B cell (primary cell): ENCODE results near the gene EGLN3. TPM values are rescaled to one million over a fixed set of nuclear protein-coding genes. Genes with fewer than 3 reads are reported as not detected.

Experiments used
- ATAC-seq: fragments of 200-7000 bp; cut with Tn5 transposase; one replicate; pipeline ENCODE4 v1.10.0; 2021; ENCODE audit warnings: low read depth, mild to moderate bottlenecking, moderate number of reproducible peaks, moderate library complexity
- CTCF ChIA-PET: fragments of 350-600 bp; sonication (Branson Sonifier 250); formaldehyde crosslinking; loops from one replicate; lab custom pipeline; 2021; ENCODE audit warnings: antibody characterized with exemption, inconsistent platforms; lab: Charles Lee
- POLR2A ChIA-PET: fragments of 350-600 bp; sonication (Branson Sonifier 250); formaldehyde crosslinking; loops from one replicate; lab custom pipeline; 2021; ENCODE audit warnings: antibody characterized with exemption; lab: Charles Lee
- DNase-seq: peaks from one replicate; pipeline ENCODE4 v3.0.0; 2013
- H2AFZ ChIP-seq: 2 replicates; pipeline ENCODE4 v1.6.1; 2012; ENCODE audit warnings: mild to moderate bottlenecking, low read depth, low read length; ENCODE audit not compliant: insufficient read depth, poor library complexity, severe bottlenecking
- H3K27ac ChIP-seq, 2 donors: 1 replicate in 1 of 2; 2 replicates in 1 of 2; pipeline ENCODE4 v1.5.1; 2012 to 2013; ENCODE audit warnings: low read length in 2 of 2, mild to moderate bottlenecking in 2 of 2, moderate library complexity in 1 of 2
- H3K27me3 ChIP-seq, 4 experiments: fragments of 200-600 bp in 1 of 4; sonication (generic) in 1 of 4; replicated peaks in 1 of 4; 1 replicate in 2 of 4; 2 replicates in 2 of 4; pipeline versions ENCODE4 v1.6.1 to v1.7.0; 2013 to 2016; ENCODE audit warnings: low read length in 3 of 4, mild to moderate bottlenecking in 2 of 4, mixed read lengths in 1 of 4, moderate library complexity in 1 of 4; ENCODE audit not compliant: insufficient read depth in 4 of 4, control insufficient read depth in 3 of 4; ENCODE audit errors: control extremely low read depth in 1 of 4
- H3K36me3 ChIP-seq, 2 experiments: replicated peaks in 1 of 2; 1 replicate in 1 of 2; 2 replicates in 1 of 2; pipeline versions ENCODE4 v1.6.1 to v1.7.1; 2013; ENCODE audit warnings: low read length in 1 of 2; ENCODE audit not compliant: insufficient read depth in 2 of 2, control insufficient read depth in 1 of 2; ENCODE audit errors: control extremely low read depth in 1 of 2, extremely low read depth in 1 of 2
- H3K4me1 ChIP-seq, 2 donors: fragments of 200-600 bp in 1 of 2; sonication (generic) in 1 of 2; 1 replicate in 1 of 2; 2 replicates in 1 of 2; pipeline versions ENCODE4 v1.5.1 to v1.6.1; 2013 to 2017; ENCODE audit warnings: low read length in 2 of 2; ENCODE audit not compliant: control insufficient read depth in 2 of 2, insufficient read depth in 2 of 2
- H3K4me2 ChIP-seq: replicated peaks from 2 replicates; pipeline ENCODE3; 2012; ENCODE audit warnings: mild to moderate bottlenecking, low read depth, low read length; ENCODE audit not compliant: poor library complexity, severe bottlenecking
- H3K4me3 ChIP-seq, 5 experiments: fragments of 200-600 bp in 1 of 5; sonication (generic) in 1 of 5; 1 replicate in 3 of 5; 2 replicates in 2 of 5; pipeline versions ENCODE4 v1.5.1 to v1.7.0; 2011 to 2016; ENCODE audit warnings: low read length in 4 of 5, mild to moderate bottlenecking in 4 of 5, low read depth in 2 of 5, control low read depth in 1 of 5, moderate library complexity in 1 of 5; ENCODE audit not compliant: insufficient read depth in 1 of 5; ENCODE audit errors: control extremely low read depth in 1 of 5, extremely low read depth in 1 of 5
- H3K79me2 ChIP-seq: fragments of 200-600 bp; sonication (generic); one replicate; pipeline ENCODE4 v1.6.0; 2016; ENCODE audit warnings: low read length; ENCODE audit not compliant: control insufficient read depth, insufficient read depth
- H3K9ac ChIP-seq: fragments of 200-600 bp; sonication (generic); 2 replicates; pipeline ENCODE4 v1.6.1; 2017; ENCODE audit warnings: mild to moderate bottlenecking, low read length, moderate library complexity
- H3K9me3 ChIP-seq, 3 donors: one replicate each; pipeline versions ENCODE4 v1.6.1 to v1.7.1; 2013; ENCODE audit warnings: low read length in 2 of 3; ENCODE audit not compliant: control insufficient read depth in 2 of 3, insufficient read depth in 1 of 3; ENCODE audit errors: control extremely low read depth in 1 of 3
- H4K20me1 ChIP-seq: 2 replicates; pipeline ENCODE4 v1.6.0; 2012; ENCODE audit warnings: mild to moderate bottlenecking, low read length; ENCODE audit not compliant: insufficient read depth, control insufficient read depth, poor library complexity, severe bottlenecking
- H3K27ac Mint-ChIP-seq: one replicate; pipeline ENCODE4 v1.8.0; 2021; ENCODE audit warnings: mixed read lengths
- H3K27me3 Mint-ChIP-seq: one replicate; pipeline ENCODE4 v1.8.0; 2021; ENCODE audit warnings: mixed read lengths
- H3K4me1 Mint-ChIP-seq: one replicate; pipeline ENCODE4 v1.8.0; 2021; ENCODE audit warnings: mixed read lengths
- H3K4me3 Mint-ChIP-seq: one replicate; pipeline ENCODE4 v1.8.0; 2021; ENCODE audit warnings: mixed read lengths
- H3K9me3 Mint-ChIP-seq: one replicate; pipeline ENCODE4 v1.8.0; 2022; ENCODE audit warnings: mixed read lengths; ENCODE audit not compliant: insufficient read depth
- CTCF ChIP-seq: fragments of 200-600 bp; IDR thresholded peaks from one replicate; pipeline ENCODE4 v1.8.0; 2022; ENCODE audit warnings: antibody characterized with exemption, mild to moderate bottlenecking
- EZH2 ChIP-seq: IDR thresholded peaks from 2 replicates; pipeline ENCODE4 v1.6.1; 2012; ENCODE audit warnings: borderline replicate concordance, low read depth, mild to moderate bottlenecking, moderate library complexity, low read length; ENCODE audit not compliant: insufficient read depth, poor library complexity, severe bottlenecking
- WGBS: methylation state at CpG from one replicate; pipeline ENCODE4 v1.1.5; 2013; ENCODE audit warnings: missing lambda C conversion rate; ENCODE audit not compliant: insufficient coverage; 5-methylcytosine and 5-hydroxymethylcytosine counted together
- intact Hi-C: fragments of 100-400 bp; cut with micrococcal nuclease; formaldehyde crosslinking; loops from one replicate; pipeline ENCODE4 v1.10.0; 2022
- polyA plus RNA-seq: library from polyadenylated mRNA; depleted of rRNA; stranded (reverse); fragments of >200 nt; gene quantifications from 2 replicates; pipeline ENCODE4 v1.2.3, GENCODE V29; 2012
- total RNA-seq, 2 donors: library from RNA; stranded (reverse); fragments of 120-200 nt in 1 of 2; gene quantifications; 1 replicate in 1 of 2; 2 replicates in 1 of 2; pipeline versions ENCODE4 v1.2.3 to v1.2.4, GENCODE V29; 2013 to 2022

Gene EGLN3
- total and polyA plus RNA-seq, 2 donors (not counting 1 experiment from before 2014, with no cell fraction given), result 0.69 to 1.7 TPM

DNA sequence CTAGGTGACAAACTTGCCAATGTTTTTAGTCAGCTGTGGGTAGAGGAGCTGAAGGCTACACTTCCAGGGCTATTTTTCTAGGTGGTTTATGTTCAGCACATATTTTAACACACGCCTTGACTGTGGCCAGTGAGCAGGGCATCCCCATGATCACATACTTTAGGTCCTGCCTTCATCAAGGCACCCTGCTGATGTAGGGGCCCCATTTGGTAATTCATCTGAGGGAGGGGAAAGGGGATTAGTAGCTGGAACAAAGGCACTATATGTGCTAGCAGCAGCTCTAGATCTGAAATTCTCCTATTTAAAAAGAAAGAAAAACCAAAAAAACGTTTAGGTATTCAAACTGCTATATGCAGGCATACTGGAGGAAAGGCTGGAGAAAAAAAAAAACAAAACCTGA, 14.5 kb downstream of the EGLN3 start:
- H3K27ac ChIP-seq, result no peak overlapping the region
- no peak overlapping the region for H3K4me2 ChIP-seq
- H3K4me3 ChIP-seq, result no peak overlapping the region
- Mint-ChIP-seq H3K4me1 (no peaks in the 10 kb centered on the region), H3K9me3 (no peaks in the 10 kb centered on the region), H3K27ac (no peak overlapping the region), H3K27me3 (peaks cover 4% of the 10 kb centered on the region), H3K4me3 (no peak overlapping the region)
- H3K27me3 ChIP-seq, result no peaks in the 10 kb centered on the region
- no peaks in the 10 kb centered on the region for H3K36me3 ChIP-seq
- H4K20me1 ChIP-seq, result no peaks in the 10 kb centered on the region
- intact Hi-C loops, result no loop called here
- H3K9me3 ChIP-seq, result no peaks in the 10 kb centered on the region
- ATAC-seq (no peak), DNase-seq (no peak)
- H2AFZ ChIP-seq, result no peak overlapping the region
- POLR2A ChIA-PET, result no interaction called here
- WGBS, result no CpG with 5 or more reads among the region's 2 CpGs
- H3K79me2 ChIP-seq, result no peaks in the 10 kb centered on the region
- H3K9ac ChIP-seq, result no peak overlapping the region
- CTCF ChIA-PET, result no interaction called here
- TF ChIP-seq CTCF (no peak), EZH2 (no peak)
- no peaks in the 10 kb centered on the region for H3K4me1 ChIP-seq

- Histone ChIP-seq H3K9ac (no peak overlapping the region), H3K79me2 (no peaks in the 10 kb centered on the region), H3K27ac (no peak overlapping the region), H2AFZ (no peak overlapping the region), H3K9me3 (no peaks in the 10 kb centered on the region), H3K4me3 (no peak overlapping the region), H3K36me3 (no peaks in the 10 kb centered on the region), H3K27me3 (no peaks in the 10 kb centered on the region), H3K4me2 (no peak overlapping the region), H4K20me1 (no peaks in the 10 kb centered on the region), H3K4me1 (no peaks in the 10 kb centered on the region)
- WGBS, result no CpG with 5 or more reads among the region's 5 CpGs
- Mint-ChIP-seq H3K27ac (no peak overlapping the region), H3K4me3 (no peak overlapping the region), H3K9me3 (no peaks in the 10 kb centered on the region), H3K4me1 (no peaks in the 10 kb centered on the region), H3K27me3 (no peaks in the 10 kb centered on the region)
- no peak for ATAC-seq
- TF ChIP-seq EZH2 (no peak), CTCF (no peak)
- no peak for DNase-seq
- intact Hi-C loops, result no loop called here
- CTCF ChIA-PET, result no interaction called here
- POLR2A ChIA-PET, result no interaction called here
Observed at GRCh38 chr14:33934938-33935337, 15.9 kb downstream of the EGLN3 start.
